HG03139 (cell line): ENCODE results near the gene CSKMT.
A peak's percentile ranks its signal among the peaks of the same experiment; 100 is the strongest.
"Not testable (repeated sequence)": the region's sequence is repeated elsewhere in the genome, so short reads cannot be mapped to it uniquely, and the experiment has no call there.

Source experiments
- ATAC-seq: cut with Tn5 transposase; IDR thresholded peaks from one replicate; pipeline ENCODE4 v1.9.1; 2021; ENCODE audit not compliant: unreplicated experiment

The CSKMT gene, protein sequence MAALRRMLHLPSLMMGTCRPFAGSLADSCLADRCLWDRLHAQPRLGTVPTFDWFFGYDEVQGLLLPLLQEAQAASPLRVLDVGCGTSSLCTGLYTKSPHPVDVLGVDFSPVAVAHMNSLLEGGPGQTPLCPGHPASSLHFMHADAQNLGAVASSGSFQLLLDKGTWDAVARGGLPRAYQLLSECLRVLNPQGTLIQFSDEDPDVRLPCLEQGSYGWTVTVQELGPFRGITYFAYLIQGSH

GRCh38 chr11:62665075-62665598, at the start of gene CSKMT, which contains the start of gene C11orf98:
Gene CSKMT, plus strand, starts transcription at chr11:62665312. Its CDS starts 568 bp downstream, at chr11:62665880.
Gene C11orf98, minus strand, starts transcription at chr11:62665210. Its CDS starts 41 bp downstream, at chr11:62665169.
- ATAC-seq: peak; percentile 69

DNA sequence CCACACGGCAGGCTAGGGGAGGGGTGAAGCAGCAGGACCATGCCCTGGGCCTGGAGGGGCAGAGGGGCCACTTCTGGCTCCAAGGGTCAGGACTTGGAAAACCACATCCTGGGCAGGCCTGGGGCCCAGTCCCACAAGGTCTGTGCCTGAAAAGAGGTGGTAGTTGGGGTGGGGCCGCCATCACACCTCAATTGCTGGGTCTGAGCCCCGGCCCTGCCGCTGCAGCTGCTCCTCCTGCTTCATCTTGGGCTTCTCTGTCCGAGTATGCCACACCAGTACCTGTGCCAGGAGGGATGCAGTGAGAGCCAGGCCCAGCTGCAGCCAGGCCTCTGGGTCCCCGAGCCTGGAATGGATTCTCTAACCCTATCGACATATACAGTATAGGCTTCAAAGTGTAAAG, 49.6 kb upstream of the CSKMT start:
- ATAC-seq: no peak

- not testable (repeated sequence) for ATAC-seq
Measured at GRCh38 chr11:62616957-62617356, 48.2 kb upstream of the CSKMT start.

DNA sequence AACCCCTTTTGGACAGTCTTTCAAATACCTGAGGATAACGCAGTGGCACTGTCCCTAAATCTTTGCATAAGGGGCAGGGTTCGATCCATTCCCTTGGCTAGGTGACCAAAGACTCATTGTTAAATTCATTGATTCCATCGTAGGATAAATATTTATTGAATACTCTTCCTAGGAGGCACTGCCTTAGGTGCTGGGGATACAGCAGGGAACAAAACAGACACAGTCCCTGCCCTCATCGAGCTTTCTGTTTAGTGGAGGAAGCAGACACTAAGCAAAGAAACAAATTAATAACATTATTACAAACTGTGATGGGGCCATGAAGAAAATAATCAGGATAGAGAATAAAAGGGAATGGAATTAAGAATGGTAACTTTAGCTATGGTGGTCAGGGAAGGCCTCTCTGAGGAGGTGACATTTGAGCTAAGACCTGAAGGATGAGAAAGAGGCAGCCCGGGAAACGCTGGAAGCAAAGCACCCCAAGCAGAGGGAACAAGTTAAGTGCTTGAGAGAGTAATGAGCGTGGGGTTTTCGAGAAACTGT, 44.0 kb upstream of the CSKMT start:
- ATAC-seq: no peak

- peak; percentile 92 for ATAC-seq
Measured at GRCh38 chr11:62621567-62622470, 43.3 kb upstream of the CSKMT start, which contains the start of gene B3GAT3. Gene B3GAT3, minus strand, starts transcription at chr11:62621986. Its CDS starts 39 bp downstream, at chr11:62621947.

DNA sequence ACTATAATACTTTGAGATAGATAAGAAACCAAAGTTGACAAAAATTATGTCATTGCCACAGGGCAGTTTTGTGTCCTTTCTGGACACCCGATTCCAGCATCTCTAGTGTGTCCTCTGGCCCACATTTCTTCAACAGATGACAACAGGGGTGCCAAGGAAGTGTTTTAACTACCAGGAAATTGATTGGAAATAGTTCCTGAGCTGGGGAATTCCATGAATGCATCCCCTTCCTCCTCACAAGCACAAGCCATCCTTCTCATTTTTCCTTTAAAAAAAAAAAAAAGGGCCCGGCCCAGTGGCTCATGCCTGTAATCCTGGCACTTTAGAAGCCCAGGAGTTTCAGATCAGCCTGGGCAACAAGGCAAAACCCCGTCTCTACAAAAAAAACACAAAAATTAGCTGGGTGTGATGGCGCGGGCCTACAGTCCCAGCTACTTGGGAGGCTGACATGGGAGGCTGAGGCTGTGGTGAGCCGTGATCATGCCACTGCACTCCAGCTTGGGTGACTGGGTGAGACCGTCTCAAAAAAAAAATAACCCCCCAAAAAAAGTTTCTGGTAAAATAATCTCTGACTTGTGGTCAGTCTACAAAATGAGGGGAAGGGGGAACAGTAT, 42.5 kb upstream of the CSKMT start:
- ATAC-seq: no peak

DNA sequence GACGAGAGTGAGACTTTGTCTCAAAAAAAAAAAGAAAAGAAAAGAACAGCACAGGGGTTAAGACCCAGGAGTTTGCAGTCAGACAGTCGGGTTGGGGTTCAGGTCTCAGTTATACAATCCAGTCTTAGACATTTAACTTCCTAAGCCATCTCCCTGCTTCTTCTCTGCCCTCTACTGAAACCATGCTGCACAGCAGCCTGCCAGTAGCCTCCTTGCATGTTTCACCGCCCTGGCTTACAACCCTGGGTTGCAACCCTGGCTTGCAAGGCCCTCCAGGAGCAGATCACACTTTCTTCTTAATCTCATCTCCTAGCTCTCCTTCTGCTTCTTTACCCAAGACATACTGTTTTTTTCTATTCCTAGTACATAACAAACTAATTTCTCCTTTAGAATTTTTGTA, 37.4 kb upstream of the CSKMT start:
- ATAC-seq: no peak

DNA sequence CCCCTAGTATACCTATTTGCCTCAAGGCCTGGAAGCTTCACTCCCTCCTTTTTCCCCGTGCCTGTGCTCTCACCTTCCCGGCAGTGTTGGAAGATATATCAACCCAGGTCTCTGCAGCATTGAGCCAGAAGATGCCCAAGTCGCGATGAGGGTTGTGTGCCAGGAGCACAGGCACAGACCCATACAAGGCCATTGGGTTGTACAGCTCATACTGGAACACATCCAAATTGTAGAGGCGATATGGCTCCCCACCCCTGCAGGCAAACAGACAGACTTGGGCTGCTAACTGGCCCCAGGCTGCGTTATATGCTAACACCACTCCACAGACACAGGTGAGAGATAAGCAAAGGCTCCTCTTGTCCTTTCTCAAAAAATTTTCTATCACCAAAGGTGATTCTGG, 32.6 kb upstream of the CSKMT start:
- ATAC-seq: no peak

GRCh38 chr11:62644220-62644619, 20.9 kb upstream of the CSKMT start:
- ATAC-seq: no peak

- no peak for ATAC-seq
Measured at GRCh38 chr11:62645671-62645945, 19.5 kb upstream of the CSKMT start.

DNA sequence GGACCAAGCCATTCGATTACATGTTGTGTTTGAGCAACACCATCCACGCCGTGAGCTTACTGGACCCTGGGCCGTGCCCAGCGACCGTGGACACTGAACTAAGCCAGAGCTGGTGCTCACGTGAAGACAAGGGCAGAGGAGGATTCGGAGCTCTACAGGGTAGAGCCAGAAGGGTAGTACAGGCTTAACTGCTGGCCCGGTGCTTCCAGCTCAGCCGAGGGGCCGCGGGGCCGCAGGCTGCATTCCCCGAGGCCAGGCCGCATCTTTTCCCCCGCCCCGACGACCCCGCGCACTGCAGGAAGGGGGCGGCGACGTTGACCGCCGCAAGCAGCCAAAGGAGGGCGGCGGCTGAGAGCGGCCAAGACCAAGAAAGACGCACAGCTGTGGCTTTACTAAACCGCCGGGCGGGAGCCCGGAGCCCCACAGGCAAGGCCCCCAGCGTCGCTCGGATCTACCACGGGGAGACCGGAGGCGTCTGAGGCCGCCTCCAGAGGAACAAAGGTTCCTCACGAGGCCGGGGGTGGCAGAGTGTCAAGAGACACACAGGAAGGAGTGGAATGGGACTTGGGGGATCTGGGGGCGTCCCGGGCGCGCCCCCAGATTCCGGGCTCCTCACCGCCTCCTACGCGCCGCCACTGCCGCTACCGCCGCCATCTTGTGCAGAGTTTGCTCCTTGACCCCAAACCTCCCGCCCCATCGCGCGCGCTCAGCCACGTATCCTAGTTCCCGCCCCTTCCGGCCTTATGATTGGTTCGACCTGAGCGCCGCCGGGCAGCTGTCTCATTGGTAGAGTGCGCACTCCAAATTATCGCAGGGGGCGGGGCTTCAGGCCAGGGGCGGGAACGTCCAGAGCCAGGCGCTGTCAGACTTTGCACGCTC, 18.9 kb upstream of the CSKMT start, which contains the start of gene GANAB:
TSS of gene GANAB (minus strand) at position 668 of the 879 bp plus-strand sequence. CDS start at position 654, 14 bp downstream.
- peak; percentile 93 for ATAC-seq

- ATAC-seq: no peak
Measured at GRCh38 chr11:62646825-62647608, 18.1 kb upstream of the CSKMT start.

DNA sequence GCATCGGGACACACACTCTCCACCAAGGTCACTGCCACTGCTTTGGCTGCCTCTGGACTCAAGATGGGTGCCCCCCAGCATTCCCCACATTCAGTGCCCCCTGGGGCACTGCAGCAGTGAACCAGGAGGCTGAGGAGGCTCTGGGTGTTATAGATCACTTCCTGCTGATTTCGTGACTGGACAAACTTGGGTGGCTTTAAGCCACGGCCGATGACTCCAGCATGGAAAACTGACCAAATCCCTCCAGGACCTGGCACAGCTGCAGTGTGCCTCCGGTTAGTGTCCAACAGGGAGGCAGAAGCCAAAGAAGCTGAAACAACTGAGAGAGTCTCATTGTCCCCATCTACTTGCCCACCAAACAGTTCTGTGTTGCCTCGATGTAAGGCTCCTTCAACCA, 17.5 kb upstream of the CSKMT start:
- no peak for ATAC-seq

GRCh38 chr11:62648185-62648966, 16.7 kb upstream of the CSKMT start:
- ATAC-seq: no peak

- no peak for ATAC-seq
Measured at GRCh38 chr11:62648967-62649364, 16.1 kb upstream of the CSKMT start.

DNA sequence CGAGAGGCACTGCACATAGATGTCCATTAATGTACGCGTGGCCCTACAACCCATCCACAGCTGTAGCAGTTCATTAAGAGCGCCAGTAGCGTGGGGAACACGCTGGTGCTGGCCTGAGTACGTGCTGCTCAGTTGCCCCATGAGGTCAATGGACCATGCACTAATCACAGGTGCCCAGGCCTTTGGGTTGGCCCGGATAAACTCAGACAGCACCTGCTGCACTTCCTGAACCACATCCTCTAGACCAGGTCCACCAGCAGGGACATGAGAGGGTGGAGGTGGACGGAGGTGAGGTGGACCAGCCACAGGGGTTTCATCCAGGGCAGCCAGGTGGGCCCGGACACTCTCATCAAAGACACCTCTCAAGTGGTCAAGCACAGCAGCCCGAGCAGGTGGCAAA, 15.6 kb upstream of the CSKMT start:
- ATAC-seq: no peak

- not testable (repeated sequence) for ATAC-seq
Measured at GRCh38 chr11:62650283-62650682, 14.8 kb upstream of the CSKMT start.

GRCh38 chr11:62652161-62653006, 12.7 kb upstream of the CSKMT start:
- ATAC-seq: peak; percentile 8
